Measurements from ENCODE around the gene EXOC5. TPM values are rescaled to one million over a fixed set of nuclear protein-coding genes. Genes with fewer than 3 reads are reported as not detected.

Gene EXOC5
- 70.2 TPM for total RNA-seq
- long read RNA-seq, full-length matches to known transcripts = 50 of 63 reads
- long read RNA-seq, partial matches to known transcripts = 4 of 63 reads
- long read RNA-seq, other reads (novel, unspliced or antisense) = 9 of 63 reads

GRCh38 chr14:57268161-57269069 is at the start of gene EXOC5, which contains the start of gene AP5M1:
Gene EXOC5, minus strand, starts transcription at chr14:57268905. Its CDS starts 257 bp downstream, at chr14:57268648.
Gene AP5M1, plus strand, starts transcription at chr14:57268971. Its CDS starts 344 bp downstream, at chr14:57269315.
- Histone ChIP-seq H3K4me1 (peaks cover 54% of the 10 kb centered on the region), H3K27ac (peak within 1 kb of the TSS; percentile 95), H3K4me3 (peak within 1 kb of the TSS; percentile 77), H3K36me3 (peaks cover 3% of the 10 kb centered on the region), H3K27me3 (ENCODE audit: low read depth) (no peaks in the 10 kb centered on the region), H3K9me3 (no peaks in the 10 kb centered on the region)
- intact Hi-C loops (cut with DNase I) = no loop called here
- peak; percentile 96 for ATAC-seq
- no peak for TF ChIP-seq CTCF (IDR thresholded peaks at IDR 0.05)
- peak; percentile 95 for DNase-seq

- peak; percentile 74 to 83 for ATAC-seq
- intact Hi-C loops (cut with DNase I) = no loop called here
- DNase-seq = peak; percentile 61
Measured at GRCh38 chr14:57317248-57317833, 48.6 kb upstream of the EXOC5 start.

GRCh38 chr14:57314396-57315089 is 45.8 kb upstream of the EXOC5 start:
- TF ChIP-seq CTCF (IDR thresholded peaks at IDR 0.05) = no peak
- H3K4me3 ChIP-seq = no peak overlapping the region
- H3K27ac ChIP-seq = no peak overlapping the region
- intact Hi-C loops (cut with DNase I) = no loop called here
- H3K9me3 ChIP-seq = no peaks in the 10 kb centered on the region
- no peaks in the 10 kb centered on the region for H3K4me1 ChIP-seq
- no peaks in the 10 kb centered on the region for H3K27me3 ChIP-seq (ENCODE audit: low read depth)
- no peaks in the 10 kb centered on the region for H3K36me3 ChIP-seq
- ATAC-seq (no peak), DNase-seq (no peak)

More at GRCh38 chr14:57317248-57317833, 48.6 kb upstream of the EXOC5 start:
- no peaks in the 10 kb centered on the region for H3K27me3 ChIP-seq (ENCODE audit: low read depth)
- no peak overlapping the region for H3K4me3 ChIP-seq
- H3K4me1 ChIP-seq = no peaks in the 10 kb centered on the region
- no peak overlapping the region for H3K27ac ChIP-seq
- H3K9me3 ChIP-seq = no peaks in the 10 kb centered on the region
- peak; percentile 90 for TF ChIP-seq CTCF (IDR thresholded peaks at IDR 0.05)
- H3K36me3 ChIP-seq = no peaks in the 10 kb centered on the region

- TF ChIP-seq CTCF (IDR thresholded peaks at IDR 0.05) = no peak
- Histone ChIP-seq H3K27ac (no peak overlapping the region), H3K4me3 (no peak overlapping the region), H3K36me3 (no peaks in the 10 kb centered on the region), H3K27me3 (ENCODE audit: low read depth) (no peaks in the 10 kb centered on the region), H3K9me3 (no peaks in the 10 kb centered on the region), H3K4me1 (no peaks in the 10 kb centered on the region)
- no peak for ATAC-seq
- intact Hi-C loops (cut with DNase I) = no loop called here
- no peak for DNase-seq
Measured at GRCh38 chr14:57302883-57303282, 34.2 kb upstream of the EXOC5 start.

- no peak for TF ChIP-seq CTCF (IDR thresholded peaks at IDR 0.05)
- intact Hi-C loops (cut with DNase I) = no loop called here
- Histone ChIP-seq H3K36me3 (no peaks in the 10 kb centered on the region), H3K27ac (no peak overlapping the region), H3K4me3 (no peak overlapping the region), H3K9me3 (no peaks in the 10 kb centered on the region), H3K27me3 (ENCODE audit: low read depth) (no peaks in the 10 kb centered on the region), H3K4me1 (no peaks in the 10 kb centered on the region)
- ATAC-seq (no peak), DNase-seq (no peak)
Measured at GRCh38 chr14:57299511-57299910, 30.8 kb upstream of the EXOC5 start.

Measured in lower lobe of right lung (tissue), 2 donors.